GM23338 (cell line): ENCODE data around the gene MPND.

Source experiments
- CREB1 ChIP-seq: fragments of 250-450 bp; sonication (Bioruptor Pico); IDR thresholded peaks from 2 replicates; pipeline ENCODE4 v1.5.0; 2020; ENCODE audit warnings: low read depth, mild to moderate bottlenecking, moderate library complexity
- CTCF ChIP-seq, 2 experiments: fragments of 200-600 bp in 1 of 2; sonication (generic) in 1 of 2; conservative IDR thresholded peaks; 2 replicates each; pipeline versions ENCODE4 v1.5.1 to v1.6.1; 2016 to 2017; ENCODE audit warnings: antibody characterized with exemption in 2 of 2, low read depth in 2 of 2, mild to moderate bottlenecking in 2 of 2, moderate library complexity in 1 of 2
- EZH2 ChIP-seq: fragments of 200-600 bp; sonication (generic); IDR thresholded peaks from one replicate; pipeline ENCODE4 v1.8.0; 2017; ENCODE audit warnings: antibody characterized with exemption, mild to moderate bottlenecking, low read depth; ENCODE audit not compliant: unreplicated experiment
- EZH2phosphoT487 ChIP-seq: fragments of 200-600 bp; sonication (generic); IDR thresholded peaks from one replicate; pipeline ENCODE4 v1.8.1; 2018; ENCODE audit warnings: antibody characterized with exemption; ENCODE audit not compliant: unreplicated experiment
- POLR2AphosphoS5 ChIP-seq: IDR thresholded peaks from 2 replicates; pipeline ENCODE4 v1.6.1; 2016; ENCODE audit warnings: antibody characterized with exemption, low read depth

- no peak for TF ChIP-seq CTCF (conservative IDR thresholded peaks at IDR 0.05; ENCODE audit: low read depth in 2 of 2)
- TF ChIP-seq EZH2: no peak
- no peak for TF ChIP-seq EZH2phosphoT487
- no peak; the same call in 1 of the 2 replicates for TF ChIP-seq POLR2AphosphoS5
- no peak for TF ChIP-seq CREB1
These were observed 22.7 kb downstream of the MPND start for GRCh38 chr19:4365791-4366665.
